ENCODE measurements around the gene NELL1.

The NELL1 gene

DNA sequence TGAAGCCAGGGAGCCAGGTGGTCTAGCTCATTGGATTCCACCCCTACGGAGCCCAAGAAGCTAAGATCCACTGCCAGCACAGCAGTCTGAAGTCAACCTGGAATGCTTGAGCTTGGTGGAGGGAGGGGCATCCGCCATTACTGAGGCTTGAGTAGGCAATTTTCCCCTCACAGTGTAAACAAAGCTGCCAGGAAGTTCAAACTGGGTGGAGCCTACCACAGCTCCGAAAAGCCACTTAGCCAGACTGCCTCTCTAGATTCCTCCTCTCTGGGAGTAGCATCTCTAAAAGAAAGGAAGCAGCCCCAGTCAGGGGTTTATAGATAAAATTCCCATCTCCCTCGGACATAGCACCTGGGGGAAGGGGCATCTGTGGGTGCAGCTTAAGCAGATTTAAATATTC, 620.3 kb downstream of the NELL1 start:
- no peaks in the 10 kb centered on the region for H3K79me2 ChIP-seq (ENCODE audit: insufficient read depth, low read length)
- no peaks in the 10 kb centered on the region for H3F3A ChIP-seq (ENCODE audit: low read depth)
- no peaks in the 10 kb centered on the region for H3K9me2 ChIP-seq (replicated peaks; ENCODE audit: low read depth, low read length)
- no peak overlapping the region for H3K9ac ChIP-seq (ENCODE audit: low read depth, low read length, poor library complexity, severe bottlenecking)
- H3K9me3 ChIP-seq (ENCODE audit: insufficient read depth, low read depth, low read length), result no peaks in the 10 kb centered on the region
- no peaks in the 10 kb centered on the region for H3K4me1 ChIP-seq (ENCODE audit: insufficient read depth, low read length, poor library complexity, severe bottlenecking)
- no peak overlapping the region for H3K4me3 ChIP-seq (ENCODE audit: low read length, poor library complexity, severe bottlenecking)
- H3K4me2 ChIP-seq (ENCODE audit: low read depth, low read length, poor library complexity, severe bottlenecking), result no peak overlapping the region
- TF ChIP-seq CTCF (conservative IDR thresholded peaks at IDR 0.05; ENCODE audit: low read length) (no peak), EZH2phosphoT487 (IDR thresholded peaks at IDR 0.05; ENCODE audit: borderline replicate concordance) (no peak)
- H3K27me3 ChIP-seq (ENCODE audit: insufficient read depth, low read length, poor library complexity, severe bottlenecking), result no peaks in the 10 kb centered on the region
- no peak overlapping the region for H2AFZ ChIP-seq (ENCODE audit: low read length)
- H3K36me3 ChIP-seq (ENCODE audit: insufficient read depth, low read length), result no peaks in the 10 kb centered on the region
- no peaks in the 10 kb centered on the region for H4K20me1 ChIP-seq (ENCODE audit: insufficient read depth, low read length, poor library complexity, severe bottlenecking)

DNA sequence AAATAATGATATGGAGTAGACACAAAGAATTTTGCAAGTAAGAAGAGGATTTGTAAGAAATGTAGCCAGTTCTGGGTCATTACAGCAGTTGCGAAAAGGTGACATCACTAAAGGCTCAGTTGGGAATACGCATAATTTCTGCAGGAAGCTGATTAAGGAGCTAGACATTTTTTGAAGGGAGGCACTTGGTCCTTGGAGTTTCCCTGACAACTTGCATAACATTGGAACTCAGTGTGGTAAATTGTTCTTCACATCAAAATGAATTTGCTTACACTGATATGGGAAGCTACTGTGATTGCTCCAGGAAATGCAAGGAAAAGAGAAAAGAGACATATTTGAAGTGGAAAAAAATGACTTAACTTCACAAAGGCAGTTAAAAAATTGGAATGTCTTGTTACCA, 626.1 kb downstream of the NELL1 start:
- Histone ChIP-seq H3K27me3 (ENCODE audit: insufficient read depth, low read length, poor library complexity, severe bottlenecking) (no peaks in the 10 kb centered on the region), H3K9me2 (replicated peaks; ENCODE audit: low read depth, low read length) (no peaks in the 10 kb centered on the region), H3K9me3 (ENCODE audit: insufficient read depth, low read depth, low read length) (no peaks in the 10 kb centered on the region), H3K9ac (ENCODE audit: low read depth, low read length, poor library complexity, severe bottlenecking) (no peak overlapping the region), H4K20me1 (ENCODE audit: insufficient read depth, low read length, poor library complexity, severe bottlenecking) (no peaks in the 10 kb centered on the region), H3K4me3 (ENCODE audit: low read length, poor library complexity, severe bottlenecking) (no peak overlapping the region), H3K4me1 (ENCODE audit: insufficient read depth, low read length, poor library complexity, severe bottlenecking) (no peaks in the 10 kb centered on the region), H3K36me3 (ENCODE audit: insufficient read depth, low read length) (no peaks in the 10 kb centered on the region), H2AFZ (ENCODE audit: low read length) (no peak overlapping the region), H3K4me2 (ENCODE audit: low read depth, low read length, poor library complexity, severe bottlenecking) (no peak overlapping the region), H3F3A (ENCODE audit: low read depth) (no peaks in the 10 kb centered on the region), H3K79me2 (ENCODE audit: insufficient read depth, low read length) (no peaks in the 10 kb centered on the region)
- no peak for TF ChIP-seq CTCF (conservative IDR thresholded peaks at IDR 0.05; ENCODE audit: low read length)
- no peak for TF ChIP-seq EZH2phosphoT487 (IDR thresholded peaks at IDR 0.05; ENCODE audit: borderline replicate concordance)

GRCh38 chr11:21301981-21302380, 632.6 kb downstream of the NELL1 start:
- no peaks in the 10 kb centered on the region for H3K4me1 ChIP-seq (ENCODE audit: insufficient read depth, low read length, poor library complexity, severe bottlenecking)
- H4K20me1 ChIP-seq (ENCODE audit: insufficient read depth, low read length, poor library complexity, severe bottlenecking), result no peaks in the 10 kb centered on the region
- no peaks in the 10 kb centered on the region for H3K27me3 ChIP-seq (ENCODE audit: insufficient read depth, low read length, poor library complexity, severe bottlenecking)
- peaks cover 4% of the 10 kb centered on the region; the same call in 1 of the 2 replicates for H3K9me3 ChIP-seq (ENCODE audit: insufficient read depth, low read depth, low read length)
- H3K9ac ChIP-seq (ENCODE audit: low read depth, low read length, poor library complexity, severe bottlenecking), result no peak overlapping the region
- H3K36me3 ChIP-seq (ENCODE audit: insufficient read depth, low read length), result no peaks in the 10 kb centered on the region
- no peak for TF ChIP-seq CTCF (conservative IDR thresholded peaks at IDR 0.05; ENCODE audit: low read length)
- TF ChIP-seq EZH2phosphoT487 (IDR thresholded peaks at IDR 0.05; ENCODE audit: borderline replicate concordance), result no peak
- H2AFZ ChIP-seq (ENCODE audit: low read length), result no peak overlapping the region
- H3K4me2 ChIP-seq (ENCODE audit: low read depth, low read length, poor library complexity, severe bottlenecking), result no peak overlapping the region
- no peaks in the 10 kb centered on the region for H3K79me2 ChIP-seq (ENCODE audit: insufficient read depth, low read length)
- H3K9me2 ChIP-seq (replicated peaks; ENCODE audit: low read depth, low read length), result no peaks in the 10 kb centered on the region
- no peaks in the 10 kb centered on the region for H3F3A ChIP-seq (ENCODE audit: low read depth)
- no peak overlapping the region for H3K4me3 ChIP-seq (ENCODE audit: low read length, poor library complexity, severe bottlenecking)
